ENCODE data around the gene TSGA10IP.

DNA sequence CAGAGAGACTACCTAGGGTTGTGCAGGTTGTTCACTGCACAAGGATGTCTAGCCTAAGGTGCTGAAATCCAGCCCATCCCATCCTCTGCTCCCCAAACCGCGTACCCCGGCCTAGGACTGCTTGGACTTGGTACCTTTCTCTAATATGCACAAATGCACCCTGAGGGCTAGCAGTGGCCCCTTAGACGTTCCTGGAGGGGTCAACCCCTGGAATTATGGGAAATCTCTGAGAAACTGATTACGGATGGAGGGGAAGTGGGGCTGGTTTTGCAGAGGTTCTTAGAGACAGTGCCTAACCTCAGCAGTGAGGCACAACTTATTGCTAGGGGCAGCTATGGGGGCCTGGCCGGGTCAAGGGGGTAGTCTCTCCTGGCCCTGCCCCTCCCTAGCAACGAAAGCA is 28.9 kb upstream of the TSGA10IP start:
- TF ChIP-seq CTCF (IDR thresholded peaks at IDR 0.05): no peak
- TF ChIP-seq EZH2 (IDR thresholded peaks at IDR 0.05; ENCODE audit: borderline replicate concordance, insufficient read depth, low read depth, low read length, poor library complexity, severe bottlenecking): no peak

Measured in B cell (primary cell).